Stimulated activated naive B cell treated with anti-CD40 and anti-IgM and Interleukin-4, amounts not matched to agents 10 μg/mL and 1 μg/mL and 100 μg/mL, for 72 hours (primary cell): ENCODE measurements around the gene MTHFD1L.

Experiments
- ATAC-seq, 2 donors: fragments of 150-1000 bp; cut with Tn5 transposase; replicated peaks; 2 replicates each; pipeline ENCODE4 v1.10.0; 2021; ENCODE audit warnings: moderate library complexity in 1 of 2
- DNase-seq: peaks from one replicate; pipeline ENCODE4 v3.0.0; 2021
- H3K27ac Mint-ChIP-seq: one replicate; pipeline ENCODE4 v1.8.0; 2022; ENCODE audit warnings: mild to moderate bottlenecking, mixed read lengths
- H3K27me3 Mint-ChIP-seq, 2 donors: one replicate each; pipeline ENCODE4 v1.8.0; 2022; ENCODE audit warnings: mixed read lengths in 2 of 2
- H3K36me3 Mint-ChIP-seq, 2 donors: one replicate each; pipeline ENCODE4 v1.8.0; 2022; ENCODE audit warnings: mixed read lengths in 2 of 2, mild to moderate bottlenecking in 1 of 2
- H3K4me1 Mint-ChIP-seq, 2 donors: one replicate each; pipeline ENCODE4 v1.8.0; 2022; ENCODE audit warnings: mixed read lengths in 2 of 2, mild to moderate bottlenecking in 1 of 2
- H3K4me3 Mint-ChIP-seq, 2 donors: one replicate each; pipeline ENCODE4 v1.8.0; 2022; ENCODE audit warnings: mild to moderate bottlenecking in 2 of 2, mixed read lengths in 2 of 2, moderate library complexity in 1 of 2
- H3K9me3 Mint-ChIP-seq, 2 donors: one replicate each; pipeline ENCODE4 v1.8.0; 2022; ENCODE audit warnings: mixed read lengths in 2 of 2, mild to moderate bottlenecking in 1 of 2

MTHFD1L gene

DNA sequence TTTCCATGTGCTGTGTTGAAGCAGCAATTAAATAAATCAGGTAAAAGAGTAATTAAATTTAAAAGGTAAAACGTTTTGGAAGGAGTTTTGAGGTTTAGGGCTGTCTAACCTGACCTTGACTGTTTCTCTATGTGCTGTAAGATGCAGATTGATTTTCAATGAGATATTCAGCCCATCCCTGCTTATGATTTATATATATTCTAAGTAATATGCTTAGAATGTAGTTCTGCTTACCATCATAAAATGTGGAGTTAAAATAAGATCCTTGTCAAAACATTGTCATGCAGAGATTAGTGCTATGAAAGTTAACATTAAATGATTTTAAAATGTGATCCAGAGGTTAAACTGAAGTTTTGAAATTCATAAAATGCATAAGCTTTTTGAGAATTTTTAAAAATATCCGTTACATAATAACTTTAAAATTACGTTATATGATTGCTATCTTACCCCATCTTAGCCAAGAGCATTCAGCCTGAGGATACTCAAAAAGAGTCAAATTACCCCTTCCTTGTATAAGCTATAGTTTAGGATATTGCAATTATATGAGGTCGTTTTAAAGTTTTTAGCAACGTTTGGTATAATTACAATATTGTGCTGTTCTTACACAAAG, 122.5 kb downstream of the MTHFD1L start:
- ATAC-seq (no peak), DNase-seq (no peak)
- no peaks in the 10 kb centered on the region for H3K27me3 Mint-ChIP-seq
- H3K36me3 Mint-ChIP-seq, result peaks cover 33 to 47% of the 10 kb centered on the region in 2 donors
- H3K4me3 Mint-ChIP-seq, result no peak overlapping the region
- H3K4me1 Mint-ChIP-seq, result no peaks in the 10 kb centered on the region
- no peaks in the 10 kb centered on the region for H3K9me3 Mint-ChIP-seq
- no peak overlapping the region for H3K27ac Mint-ChIP-seq

DNA sequence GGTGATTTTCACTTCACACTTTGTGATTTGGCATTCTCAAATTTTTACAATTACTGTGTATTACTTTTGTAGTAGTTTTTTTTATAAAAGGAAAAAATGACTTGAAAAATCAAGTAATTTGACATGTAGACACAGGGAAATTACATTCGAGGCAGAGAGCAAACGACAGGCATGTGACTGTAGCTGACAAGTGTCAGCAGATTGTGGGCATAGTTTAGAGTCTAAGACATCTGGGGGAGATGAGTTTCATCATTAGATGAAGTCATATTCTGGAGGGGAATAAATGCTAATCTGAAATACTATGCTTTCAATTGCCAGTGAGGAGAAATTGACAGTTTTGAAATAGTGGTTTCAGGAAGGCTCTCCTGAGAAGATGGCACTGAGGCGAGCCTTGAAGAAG, 126.0 kb downstream of the MTHFD1L start:
- peaks cover 34 to 43% of the 10 kb centered on the region in 2 donors for H3K36me3 Mint-ChIP-seq
- H3K9me3 Mint-ChIP-seq, result no peaks in the 10 kb centered on the region

DNA sequence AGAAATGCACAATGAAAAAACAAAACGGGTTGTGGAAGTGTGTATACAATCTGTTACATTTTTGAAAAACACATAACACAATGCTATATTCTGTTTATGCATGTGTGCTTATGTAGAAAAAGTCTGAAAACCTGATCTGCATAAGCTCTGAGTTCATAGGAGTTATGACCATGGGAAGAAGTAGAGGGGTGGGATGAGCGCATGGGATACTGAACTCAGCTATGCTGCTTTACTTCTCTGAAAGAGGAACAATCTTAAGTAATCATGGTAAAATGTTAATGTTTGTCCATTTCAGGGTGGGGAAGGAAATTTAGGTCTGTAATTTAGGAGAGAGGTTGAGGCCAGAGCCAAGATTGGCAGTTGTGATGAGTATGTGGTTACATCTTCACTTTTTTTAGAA, 126.8 kb downstream of the MTHFD1L start:
- no peaks in the 10 kb centered on the region for H3K9me3 Mint-ChIP-seq
- no peaks in the 10 kb centered on the region for H3K4me1 Mint-ChIP-seq
- H3K27me3 Mint-ChIP-seq, result no peaks in the 10 kb centered on the region
- peaks cover 40 to 47% of the 10 kb centered on the region in 2 donors for H3K36me3 Mint-ChIP-seq
- DNase-seq (no peak), ATAC-seq (no peak)
- H3K4me3 Mint-ChIP-seq, result no peak overlapping the region
- H3K27ac Mint-ChIP-seq, result no peak overlapping the region

More for the DNA sequence above, 126.0 kb downstream of the MTHFD1L start:
- Mint-ChIP-seq H3K4me3 (no peak overlapping the region), H3K27me3 (no peaks in the 10 kb centered on the region), H3K27ac (no peak overlapping the region), H3K4me1 (no peaks in the 10 kb centered on the region)
- DNase-seq (no peak), ATAC-seq (no peak)

DNA sequence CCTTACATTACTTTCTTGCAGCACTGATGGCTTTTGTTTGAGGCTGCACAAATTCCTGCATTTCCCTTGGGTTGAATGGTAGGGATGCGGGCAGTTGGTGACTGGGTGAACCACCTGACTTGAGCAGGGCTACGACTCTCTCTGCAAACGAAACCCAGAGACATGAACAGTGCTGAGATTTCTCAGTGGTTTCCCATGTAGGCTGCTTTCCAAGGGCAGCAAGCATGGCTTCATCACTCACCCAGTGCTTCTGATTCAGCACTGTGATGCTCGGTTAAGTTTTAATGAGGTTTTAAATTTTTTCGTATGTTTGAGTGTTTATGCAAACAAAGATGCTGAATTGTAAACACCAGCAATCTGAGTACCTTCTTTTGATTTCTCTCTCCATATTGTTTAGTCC, 127.2 kb downstream of the MTHFD1L start:
- no peaks in the 10 kb centered on the region for H3K4me1 Mint-ChIP-seq
- no peak overlapping the region for H3K4me3 Mint-ChIP-seq
- H3K27ac Mint-ChIP-seq, result no peak overlapping the region
- H3K27me3 Mint-ChIP-seq, result no peaks in the 10 kb centered on the region
- ATAC-seq (no peak), DNase-seq (no peak)
- H3K36me3 Mint-ChIP-seq, result peaks cover 43 to 52% of the 10 kb centered on the region in 2 donors
- no peaks in the 10 kb centered on the region for H3K9me3 Mint-ChIP-seq

DNA sequence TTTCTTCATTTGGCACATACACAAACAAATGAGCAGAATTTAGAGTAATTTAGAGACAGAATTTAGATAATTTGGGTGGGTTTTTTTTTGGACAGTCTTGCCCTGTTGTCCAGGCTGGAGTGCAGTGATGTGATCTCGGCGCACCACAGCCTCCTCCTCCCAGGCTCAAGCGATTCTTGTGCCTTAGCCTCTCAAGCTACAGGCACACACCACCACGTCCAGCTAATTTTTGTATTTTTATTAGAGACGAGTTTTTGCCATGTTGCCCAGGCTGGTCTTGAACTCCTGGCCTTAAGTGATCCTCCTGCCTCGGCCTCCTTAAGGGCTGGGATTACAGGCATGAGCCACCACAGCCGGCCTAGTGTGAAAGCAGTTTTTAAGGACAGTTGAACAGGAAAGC, 127.8 kb downstream of the MTHFD1L start:
- ATAC-seq (no peak), DNase-seq (no peak)
- Mint-ChIP-seq H3K4me3 (no peak overlapping the region), H3K36me3 (peaks cover 45 to 54% of the 10 kb centered on the region in 2 donors), H3K27ac (no peak overlapping the region), H3K4me1 (no peaks in the 10 kb centered on the region), H3K27me3 (no peaks in the 10 kb centered on the region), H3K9me3 (no peaks in the 10 kb centered on the region)

DNA sequence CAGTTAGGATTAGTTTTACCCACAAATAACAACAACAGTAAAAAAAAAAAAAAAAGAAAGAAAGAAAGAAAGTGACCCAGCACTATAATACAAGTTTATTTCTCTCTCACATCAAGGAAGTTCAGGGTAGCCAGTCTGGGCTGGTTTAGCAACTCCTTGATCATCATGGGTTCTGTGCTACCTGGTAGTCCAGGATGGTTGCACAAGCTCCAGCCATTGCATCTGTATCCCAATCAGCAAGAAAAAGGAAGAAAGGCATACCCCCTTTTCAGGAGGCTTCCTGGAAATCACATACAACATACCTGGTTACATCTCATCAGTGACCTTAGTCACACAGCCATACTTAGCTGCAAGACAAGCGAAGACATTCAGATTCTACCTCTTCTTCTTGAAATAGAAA, 128.5 kb downstream of the MTHFD1L start:
- H3K27ac Mint-ChIP-seq, result no peak overlapping the region
- peaks cover 45 to 54% of the 10 kb centered on the region in 2 donors for H3K36me3 Mint-ChIP-seq
- H3K4me1 Mint-ChIP-seq, result no peaks in the 10 kb centered on the region
- H3K9me3 Mint-ChIP-seq, result no peaks in the 10 kb centered on the region
- H3K27me3 Mint-ChIP-seq, result no peaks in the 10 kb centered on the region
- no peak for DNase-seq
- no peak for ATAC-seq
- H3K4me3 Mint-ChIP-seq, result no peak overlapping the region

DNA sequence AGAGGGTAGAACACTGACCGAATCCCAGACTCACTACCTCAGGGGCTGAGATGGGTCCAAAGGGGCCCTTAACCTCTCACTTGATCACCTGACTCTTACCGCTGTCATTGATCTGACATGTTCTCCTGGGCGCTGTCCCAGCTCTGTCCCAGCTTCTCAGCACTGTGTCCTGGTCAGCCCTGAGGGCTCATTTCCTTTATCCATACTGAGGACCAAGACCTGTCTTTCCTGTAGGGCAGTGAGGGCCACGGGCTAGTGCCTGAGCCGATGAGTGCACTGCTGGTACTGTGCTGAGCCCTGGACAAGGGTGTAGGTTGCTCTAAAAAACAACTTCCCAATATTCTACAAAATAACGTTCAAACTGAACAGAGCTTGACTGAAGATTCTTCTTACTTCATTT, 131.5 kb downstream of the MTHFD1L start:
- Mint-ChIP-seq H3K9me3 (no peaks in the 10 kb centered on the region), H3K36me3 (peaks cover 40 to 53% of the 10 kb centered on the region in 2 donors), H3K4me3 (no peak overlapping the region), H3K27ac (no peak overlapping the region), H3K4me1 (peaks cover 6 to 15% of the 10 kb centered on the region in 2 donors), H3K27me3 (no peaks in the 10 kb centered on the region)
- DNase-seq (no peak), ATAC-seq (no peak)

DNA sequence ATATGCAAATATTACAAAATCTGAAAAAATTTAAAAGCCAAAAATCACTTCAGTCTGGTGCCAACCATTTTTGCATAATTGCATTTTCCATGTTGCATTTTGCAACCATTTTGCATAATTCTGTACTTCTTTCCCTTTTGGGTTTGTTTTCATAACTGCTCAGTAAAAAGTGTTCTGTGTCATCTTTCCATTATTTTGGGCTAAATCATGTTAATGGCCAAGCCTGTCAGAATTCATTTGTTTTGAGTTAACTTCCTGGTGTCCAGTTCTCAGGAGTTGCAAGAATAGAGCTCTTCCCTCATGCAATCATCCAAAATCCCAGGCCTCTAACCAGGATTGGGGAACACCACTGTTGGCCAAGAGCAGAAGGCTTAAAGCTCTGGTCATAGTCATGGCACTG, 133.6 kb downstream of the MTHFD1L start:
- H3K9me3 Mint-ChIP-seq, result no peaks in the 10 kb centered on the region
- H3K27ac Mint-ChIP-seq, result no peak overlapping the region
- peaks cover 21 to 47% of the 10 kb centered on the region in 2 donors for H3K36me3 Mint-ChIP-seq
- DNase-seq, result no peak
- H3K4me3 Mint-ChIP-seq, result no peak overlapping the region
- H3K4me1 Mint-ChIP-seq, result peaks cover 6 to 15% of the 10 kb centered on the region in 2 donors
- no peak for ATAC-seq
- H3K27me3 Mint-ChIP-seq, result no peaks in the 10 kb centered on the region

DNA sequence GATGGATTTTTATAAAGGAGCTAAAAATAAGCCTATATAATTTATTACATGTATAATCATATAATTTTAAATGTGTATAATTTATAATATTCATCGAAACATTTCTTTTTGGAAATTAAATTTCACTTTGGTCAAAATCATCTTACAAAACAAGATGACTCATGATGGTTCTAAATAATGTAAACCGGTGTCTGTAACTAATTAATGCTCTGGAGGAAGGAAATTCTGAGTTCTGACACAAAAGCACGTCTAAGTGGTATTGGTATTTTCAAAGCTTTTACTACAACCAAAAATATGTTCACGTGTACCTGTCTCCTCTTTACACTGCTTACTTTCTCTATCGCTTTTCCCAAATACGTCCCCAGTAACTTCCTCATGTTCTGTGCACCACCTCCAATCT, 134.1 kb downstream of the MTHFD1L start:
- DNase-seq, result no peak
- Mint-ChIP-seq H3K4me1 (peaks cover 9 to 19% of the 10 kb centered on the region in 2 donors), H3K9me3 (no peaks in the 10 kb centered on the region), H3K36me3 (peaks cover 20 to 46% of the 10 kb centered on the region in 2 donors), H3K27me3 (no peaks in the 10 kb centered on the region), H3K4me3 (no peak overlapping the region), H3K27ac (no peak overlapping the region)
- ATAC-seq, result no peak

DNA sequence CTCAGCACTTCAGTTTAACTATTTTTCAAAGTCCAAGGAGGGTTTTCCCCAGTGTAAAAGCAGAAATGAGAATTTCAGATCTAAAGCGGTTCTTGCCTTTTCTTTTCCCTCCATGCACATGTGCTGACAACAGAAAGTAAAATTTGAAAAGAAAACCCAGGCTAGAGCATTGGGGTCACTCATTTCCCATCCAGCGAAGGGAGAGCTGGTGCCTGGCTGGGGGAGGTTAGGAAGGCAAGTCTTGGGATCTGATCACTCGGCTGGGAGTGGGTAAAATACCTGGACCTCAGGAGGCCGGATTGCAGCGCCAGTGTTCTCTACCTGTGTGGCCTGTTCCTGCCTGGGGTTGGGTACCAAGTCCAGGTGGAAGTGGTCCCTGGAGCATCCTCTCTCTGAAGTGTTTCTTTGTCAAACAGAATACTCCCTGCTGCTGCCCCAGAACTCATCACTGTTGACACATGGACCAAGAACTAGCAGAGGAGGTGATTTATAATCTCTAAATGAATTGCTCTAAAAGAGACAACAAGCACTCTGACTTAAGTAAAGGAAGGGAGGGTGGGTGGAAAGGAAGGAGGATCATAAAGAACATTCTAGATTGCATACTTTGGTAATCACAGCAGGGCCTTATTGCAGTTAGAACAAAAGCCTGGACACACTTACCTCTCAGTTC, 136.0 kb downstream of the MTHFD1L start:
- no peaks in the 10 kb centered on the region for H3K9me3 Mint-ChIP-seq
- peak overlapping the region in 1 of 2 donors; percentile 50 for H3K4me3 Mint-ChIP-seq
- peaks cover 27 to 47% of the 10 kb centered on the region in 2 donors for H3K36me3 Mint-ChIP-seq
- peaks cover 10 to 33% of the 10 kb centered on the region in 2 donors for H3K4me1 Mint-ChIP-seq
- ATAC-seq, result peak; percentile 68 to 74
- peak overlapping the region; percentile 76 for H3K27ac Mint-ChIP-seq
- no peak for DNase-seq
- H3K27me3 Mint-ChIP-seq, result no peaks in the 10 kb centered on the region

DNA sequence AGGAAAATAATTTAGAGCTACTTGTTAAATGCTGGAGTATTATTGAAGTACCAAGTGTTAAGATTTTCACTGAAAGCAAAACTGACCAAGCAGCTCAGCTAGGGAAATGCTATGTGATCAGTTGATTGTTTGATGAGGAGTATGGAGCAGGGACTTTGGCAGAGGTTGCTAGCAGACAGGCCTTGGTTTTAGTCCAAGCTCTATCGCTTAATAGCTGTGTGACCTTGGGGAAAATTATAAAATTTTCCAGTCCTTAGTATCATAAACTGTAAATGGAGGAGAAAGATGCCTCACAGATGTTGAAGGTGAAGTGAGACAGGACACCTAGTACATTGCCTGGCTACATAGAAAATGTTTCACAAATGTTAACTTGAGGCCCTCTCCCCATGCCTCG, 136.6 kb downstream of the MTHFD1L start:
- Mint-ChIP-seq H3K4me3 (no peak overlapping the region), H3K27ac (no peak overlapping the region), H3K27me3 (no peaks in the 10 kb centered on the region), H3K9me3 (no peaks in the 10 kb centered on the region), H3K4me1 (peaks cover 10 to 34% of the 10 kb centered on the region in 2 donors), H3K36me3 (peaks cover 22 to 45% of the 10 kb centered on the region in 2 donors)
- no peak for DNase-seq
- ATAC-seq, result no peak

DNA sequence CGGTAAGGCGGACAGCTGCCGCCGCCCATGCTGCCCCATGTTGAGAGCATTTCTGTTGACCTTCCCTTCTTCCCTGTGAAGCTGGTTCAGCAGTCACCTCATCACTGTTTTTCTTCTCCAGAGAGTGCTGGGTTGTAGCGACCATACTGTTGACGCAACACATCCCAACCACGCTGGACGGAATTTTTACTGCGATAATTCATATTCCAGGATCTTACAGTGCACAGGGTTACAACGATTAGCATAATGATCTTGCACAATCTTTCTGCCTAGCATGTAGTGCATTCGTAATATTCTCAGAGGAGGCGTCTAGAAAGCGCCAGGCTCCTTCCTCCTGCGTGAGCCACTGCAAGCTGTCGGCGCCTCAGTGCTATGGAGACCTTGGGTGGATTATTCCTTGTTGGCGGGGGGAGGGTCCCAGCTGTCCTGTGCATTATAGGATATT, 137.0 kb downstream of the MTHFD1L start:
- no peaks in the 10 kb centered on the region for H3K9me3 Mint-ChIP-seq
- H3K4me3 Mint-ChIP-seq, result no peak overlapping the region
- DNase-seq, result no peak
- peaks cover 10 to 34% of the 10 kb centered on the region in 2 donors for H3K4me1 Mint-ChIP-seq
- H3K36me3 Mint-ChIP-seq, result peaks cover 18 to 42% of the 10 kb centered on the region in 2 donors
- H3K27ac Mint-ChIP-seq, result no peak overlapping the region
- no peak for ATAC-seq
- H3K27me3 Mint-ChIP-seq, result no peaks in the 10 kb centered on the region

DNA sequence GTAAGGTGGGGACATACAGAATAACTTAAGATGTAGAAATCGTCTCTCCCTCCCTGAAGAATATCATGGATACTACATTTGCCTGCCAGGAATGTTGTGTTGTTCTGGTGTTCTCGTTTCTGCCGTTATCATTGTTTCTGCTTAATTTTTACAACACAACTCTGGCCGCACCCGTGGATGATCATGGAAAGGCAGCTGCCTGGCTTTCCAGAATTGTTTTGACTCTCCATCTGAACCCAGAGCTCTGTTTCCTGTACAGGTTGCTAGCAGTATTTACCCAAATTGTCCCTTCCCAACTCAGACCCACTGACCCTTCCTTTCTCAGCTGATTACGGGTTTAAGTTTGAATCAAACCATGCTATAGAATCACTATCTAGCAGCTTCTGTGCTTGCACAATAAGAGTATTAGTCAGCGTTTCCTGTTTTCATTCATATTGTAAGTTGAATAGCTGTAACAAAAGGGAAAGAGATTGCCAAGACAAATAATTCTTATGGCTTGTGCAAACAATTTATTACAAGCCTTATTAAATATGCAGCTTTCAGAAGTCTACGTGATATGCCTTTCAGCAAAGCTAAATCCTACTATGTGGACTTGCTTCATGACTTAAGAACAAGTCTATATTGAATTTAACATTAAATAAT, 139.0 kb downstream of the MTHFD1L start:
- DNase-seq, result no peak

DNA sequence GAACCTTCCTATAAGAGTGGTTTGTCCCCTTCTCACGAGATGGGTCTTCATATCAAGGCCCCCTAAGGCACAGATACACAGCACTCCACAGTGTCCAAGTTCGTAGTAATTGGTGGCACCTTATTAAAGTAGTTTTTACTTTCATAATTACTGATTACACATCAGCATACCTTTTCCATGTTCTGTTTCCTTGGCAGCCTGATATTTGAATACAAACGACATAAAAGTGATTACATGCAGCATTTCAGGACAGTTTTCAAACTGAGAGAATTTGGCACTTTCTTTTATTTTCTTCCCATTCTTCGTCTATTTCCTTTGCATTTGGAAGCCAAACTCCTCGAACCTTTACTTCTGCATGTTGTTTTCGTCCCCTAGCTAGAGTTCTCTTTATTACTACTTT, 139.7 kb downstream of the MTHFD1L start:
- Mint-ChIP-seq H3K27ac (no peak overlapping the region), H3K4me1 (peaks cover 10 to 34% of the 10 kb centered on the region in 2 donors), H3K4me3 (no peak overlapping the region), H3K36me3 (peaks cover 18 to 50% of the 10 kb centered on the region in 2 donors), H3K27me3 (no peaks in the 10 kb centered on the region), H3K9me3 (no peaks in the 10 kb centered on the region)
- DNase-seq (no peak), ATAC-seq (no peak)

More for the DNA sequence above, 139.0 kb downstream of the MTHFD1L start:
- peaks cover 10 to 34% of the 10 kb centered on the region in 2 donors for H3K4me1 Mint-ChIP-seq
- H3K36me3 Mint-ChIP-seq, result peaks cover 18 to 46% of the 10 kb centered on the region in 2 donors
- H3K9me3 Mint-ChIP-seq, result no peaks in the 10 kb centered on the region
- H3K4me3 Mint-ChIP-seq, result no peak overlapping the region
- ATAC-seq, result no peak
- H3K27me3 Mint-ChIP-seq, result no peaks in the 10 kb centered on the region
- H3K27ac Mint-ChIP-seq, result peak overlapping the region; percentile 38
